ENCODE measurements around the gene SMAP2.

The SMAP2 gene

DNA sequence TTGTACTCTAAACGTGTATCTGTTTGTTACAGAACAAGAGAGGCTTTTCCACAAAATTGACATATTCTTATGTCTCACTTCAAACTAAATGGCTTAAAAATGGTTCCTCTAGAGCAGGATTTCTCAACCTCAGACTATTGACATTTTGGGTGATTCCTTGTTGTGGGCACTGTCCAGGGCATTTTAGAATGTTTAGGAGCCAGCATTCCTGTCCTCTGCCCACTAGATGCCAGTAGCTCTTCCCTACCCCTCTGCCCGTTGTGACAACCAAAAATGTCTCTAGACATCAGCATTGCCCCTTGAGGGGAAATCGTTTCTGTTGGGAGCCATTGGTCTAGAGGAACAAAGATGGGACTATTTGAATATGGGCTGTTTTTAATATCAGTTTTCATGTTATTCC lies 17.3 kb downstream of the SMAP2 start:
- no peak for DNase-seq (ENCODE audit: low read depth)

DNA sequence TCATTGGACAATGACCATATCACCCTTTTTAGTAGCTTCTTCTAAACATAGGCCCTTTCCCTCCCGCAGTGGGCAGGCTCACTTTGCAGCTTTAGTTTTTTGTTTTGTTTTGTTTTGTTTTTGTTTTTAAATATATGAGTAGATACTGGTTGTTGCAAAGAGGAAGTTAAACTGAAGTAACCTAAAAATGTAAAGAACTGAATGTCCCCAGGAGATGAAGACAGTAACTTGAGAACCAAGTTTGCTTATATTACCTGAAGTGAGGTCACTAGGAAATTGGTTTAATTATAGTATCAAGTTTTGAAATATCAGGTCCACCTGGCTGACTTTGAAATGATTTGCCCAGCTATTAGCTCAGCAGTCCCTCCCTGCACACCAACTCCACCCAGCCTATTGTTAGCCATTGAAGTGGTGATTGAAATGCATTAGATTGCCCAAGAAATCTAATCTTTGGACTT lies 18.2 kb downstream of the SMAP2 start:
- DNase-seq (ENCODE audit: low read depth) = no peak

DNA sequence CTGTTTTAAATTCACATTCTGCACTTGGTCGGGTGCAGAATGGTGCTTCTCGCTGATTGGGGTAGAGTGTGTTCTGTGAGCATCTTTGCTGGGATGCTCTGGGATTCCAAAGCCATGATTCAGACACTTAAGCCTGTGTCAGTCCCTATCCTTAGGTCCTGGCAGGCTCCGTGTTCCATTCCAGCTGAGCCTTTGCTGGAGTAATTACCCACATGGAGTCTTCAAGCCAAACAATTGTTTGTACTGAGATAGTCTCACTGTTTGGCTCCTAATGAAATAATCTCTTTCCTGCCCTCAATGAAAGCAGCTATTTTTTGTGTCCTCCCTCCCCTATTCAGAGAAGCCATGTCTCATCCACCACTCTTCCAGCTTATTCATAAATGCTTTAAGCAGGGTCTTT lies 18.7 kb downstream of the SMAP2 start:
- DNase-seq (ENCODE audit: low read depth) = no peak

DNA sequence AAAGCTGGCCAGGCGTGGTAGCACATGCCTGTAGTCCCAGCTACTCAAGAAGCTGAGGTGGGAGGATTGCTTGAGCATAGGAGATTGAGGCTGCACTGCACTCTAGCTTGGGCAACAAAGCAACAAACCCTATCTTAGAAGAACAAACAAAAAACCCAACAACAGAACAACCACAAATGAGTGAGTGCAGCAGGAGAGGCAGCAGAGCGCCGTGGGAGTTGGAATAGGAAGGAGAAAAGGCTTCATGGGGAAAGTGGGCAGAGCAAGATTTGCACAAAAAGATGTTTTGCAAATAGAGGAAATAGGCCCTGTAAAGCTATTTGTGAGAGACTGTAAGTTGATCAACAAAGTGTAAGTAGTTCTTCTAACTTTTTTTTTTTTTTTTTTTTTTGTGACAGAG lies 19.6 kb downstream of the SMAP2 start:
- DNase-seq (ENCODE audit: low read depth) = no peak

DNA sequence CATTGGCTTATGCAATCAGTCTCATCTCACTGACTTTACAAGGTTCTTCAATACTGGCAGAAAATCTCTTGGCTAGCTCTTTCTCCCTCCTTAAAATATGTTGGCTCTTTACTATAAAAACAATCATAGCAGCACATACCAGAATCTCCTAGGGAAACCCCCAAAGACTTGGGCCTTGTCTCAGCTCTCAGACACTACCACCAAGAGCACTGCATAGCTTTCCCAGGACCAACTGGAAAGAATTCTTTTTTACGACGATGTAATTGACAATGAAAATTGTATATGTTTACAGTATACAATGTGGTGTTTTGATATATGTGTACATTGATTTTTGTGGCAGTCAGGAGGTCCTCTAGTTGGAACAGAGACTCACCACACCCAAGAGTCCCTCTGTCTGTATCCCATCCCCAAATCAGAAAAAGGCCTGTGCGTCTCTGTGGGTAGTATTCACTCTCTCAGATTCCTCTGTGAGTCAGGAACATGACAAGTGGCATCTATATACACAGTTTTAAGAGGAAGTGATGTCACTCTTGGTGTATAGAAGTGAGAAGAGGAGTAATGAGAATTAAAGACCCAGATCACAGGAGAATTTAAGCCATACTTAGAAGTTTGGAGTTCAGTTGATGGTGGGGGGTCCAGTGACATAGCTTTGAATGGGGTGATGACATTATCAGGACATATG lies 21.1 kb downstream of the SMAP2 start:
- DNase-seq (ENCODE audit: low read depth) = no peak

DNA sequence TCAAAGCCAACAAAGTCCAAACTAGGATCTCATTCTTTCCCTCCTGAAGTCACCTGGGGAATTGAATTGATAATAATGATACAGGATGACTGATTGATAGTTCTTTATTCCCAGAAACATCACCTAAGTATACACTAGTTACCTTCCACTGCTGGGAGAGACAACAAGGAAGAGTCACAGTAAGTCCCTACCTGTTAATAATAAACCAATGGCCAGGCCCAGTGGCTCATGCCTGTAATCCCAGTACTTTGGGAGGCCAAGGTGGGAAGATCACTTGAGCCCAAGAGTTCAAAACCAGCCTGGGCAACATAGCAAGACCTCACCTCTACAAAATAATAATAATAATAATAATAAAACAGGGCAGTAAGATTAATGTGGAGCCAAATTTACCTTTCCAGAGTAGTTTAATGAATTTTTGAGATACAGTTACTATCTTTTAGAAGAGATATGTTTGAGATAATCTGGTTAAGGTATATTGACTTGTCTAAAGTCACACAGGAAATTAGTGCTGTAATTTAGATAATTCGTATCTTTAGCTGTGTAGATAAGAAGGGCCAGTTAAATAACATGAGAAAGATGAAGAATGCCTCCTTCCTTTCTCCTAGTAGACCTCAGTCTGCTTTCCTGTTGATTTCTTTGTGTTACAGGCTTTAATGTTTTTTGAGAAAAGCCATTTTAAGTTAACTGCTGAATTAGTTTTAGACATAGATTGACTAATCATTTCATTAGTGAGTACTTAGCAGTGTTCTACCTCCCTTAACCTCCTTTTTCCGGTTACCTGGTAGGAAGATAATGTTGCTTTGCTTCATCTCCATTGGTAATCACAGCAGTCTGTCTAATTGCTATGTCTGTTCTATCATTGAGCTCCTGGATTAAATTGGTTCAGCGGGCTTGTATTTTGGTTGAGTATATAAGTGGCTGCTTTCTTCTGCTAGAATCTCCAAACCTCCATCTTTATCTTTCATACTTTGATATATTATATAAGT lies 22.0 kb downstream of the SMAP2 start:
- no peak for DNase-seq (ENCODE audit: low read depth)

DNA sequence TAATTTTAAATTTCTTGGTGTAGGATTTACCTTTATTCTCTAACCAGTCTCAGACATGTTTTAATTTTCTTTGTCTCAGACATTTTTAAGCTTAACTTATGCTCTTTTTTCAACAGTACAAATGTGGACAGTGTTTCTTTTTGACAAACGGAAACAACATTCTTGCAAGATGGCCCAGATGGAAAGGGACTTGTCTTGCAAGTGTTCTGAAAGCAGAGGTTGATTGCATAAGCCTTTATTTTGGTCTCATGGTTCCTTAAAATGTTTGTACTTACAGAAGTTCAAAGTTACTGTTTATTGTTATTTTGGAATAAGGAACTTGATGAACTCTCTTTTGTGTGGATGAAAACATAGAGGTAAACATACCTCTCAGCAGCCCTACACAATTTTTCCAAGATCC lies 22.9 kb downstream of the SMAP2 start:
- DNase-seq (ENCODE audit: low read depth) = no peak

DNA sequence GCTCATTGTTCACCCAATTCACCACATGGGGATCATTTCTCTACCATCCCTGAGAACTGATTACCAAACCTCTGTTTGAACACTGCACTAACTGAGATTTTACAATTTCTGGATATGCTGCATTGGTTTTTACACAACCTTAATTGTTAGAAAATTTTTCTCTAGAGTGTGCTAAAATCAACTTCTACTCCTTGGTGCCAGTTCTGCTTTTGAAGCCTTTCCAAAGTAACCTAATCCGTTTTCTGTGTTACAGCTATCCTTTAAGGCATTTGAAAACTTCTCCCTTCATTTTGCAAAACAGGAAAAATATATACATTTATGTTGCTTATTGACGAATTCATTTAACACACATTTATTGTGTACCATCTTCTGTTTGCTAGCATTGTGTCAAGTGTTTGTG lies 23.7 kb downstream of the SMAP2 start:
- no peak for DNase-seq (ENCODE audit: low read depth)

DNA sequence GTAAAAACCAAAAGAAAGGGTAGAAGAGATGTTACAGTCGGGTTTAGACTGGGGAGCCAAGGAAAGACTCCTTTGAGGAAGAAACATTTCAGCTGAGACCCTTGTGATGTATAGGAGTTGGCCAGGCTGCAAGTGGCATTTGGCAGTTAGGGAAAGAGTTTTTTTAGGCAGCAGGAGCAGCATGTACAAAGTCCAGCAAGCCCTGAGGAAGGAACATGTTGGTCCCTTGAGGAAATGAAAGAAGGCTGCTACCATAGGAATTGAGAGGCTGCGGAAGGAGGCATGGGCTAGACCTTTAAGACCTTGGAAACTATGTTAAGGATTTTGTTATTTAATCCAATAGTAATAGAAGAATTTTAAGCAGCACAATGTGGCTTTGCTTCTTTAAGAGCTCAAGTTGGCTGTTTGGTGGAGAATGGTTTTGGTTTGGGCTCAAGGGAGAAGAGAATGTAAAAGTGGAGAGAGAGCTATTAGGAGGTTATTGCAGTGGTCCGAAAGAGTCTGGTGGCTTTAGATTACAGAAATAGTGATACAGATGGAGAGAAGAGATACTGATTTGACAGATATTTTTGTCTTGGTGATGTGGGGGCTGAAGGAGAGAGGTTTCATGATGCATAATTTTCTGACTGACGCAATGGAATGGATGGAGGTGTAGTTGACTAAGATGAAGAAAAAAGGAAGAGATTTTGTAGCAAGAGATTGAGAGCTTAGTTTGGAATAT lies 26.6 kb downstream of the SMAP2 start:
- DNase-seq (ENCODE audit: low read depth) = no peak

DNA sequence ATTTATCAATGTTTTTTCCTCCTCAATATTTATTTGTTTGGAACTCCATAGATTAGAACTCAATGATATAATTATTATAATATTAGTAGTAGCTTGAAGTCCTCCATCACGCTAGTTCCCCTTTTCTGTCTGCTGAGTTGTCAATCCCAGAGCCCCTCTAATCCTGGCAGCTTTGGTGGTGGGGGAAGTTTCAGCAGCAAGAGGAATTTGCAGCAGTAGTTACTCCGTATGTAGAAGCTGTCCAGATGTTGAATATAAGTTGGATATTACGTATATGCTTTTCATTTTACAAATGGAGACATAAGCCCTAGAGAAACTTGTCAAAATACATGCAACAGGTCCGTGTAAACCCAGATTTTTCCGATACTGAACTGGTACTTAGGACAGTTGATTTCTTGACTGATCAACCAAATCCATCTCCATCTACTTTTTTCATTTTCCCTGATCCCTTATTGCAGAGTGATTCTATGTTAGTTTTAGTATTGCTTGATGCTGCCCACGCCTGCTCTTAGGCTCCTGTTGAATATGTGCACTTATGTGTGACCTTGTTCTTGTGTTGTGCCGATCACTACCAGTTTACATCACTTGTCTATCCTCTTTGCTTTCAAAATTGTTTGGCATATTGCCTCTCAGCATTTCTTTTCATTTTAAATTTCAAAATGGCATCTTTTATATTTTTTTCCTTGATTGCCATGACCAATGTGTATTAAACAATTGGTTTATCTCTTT lies 28.1 kb downstream of the SMAP2 start:
- no peak for DNase-seq (ENCODE audit: low read depth)

DNA sequence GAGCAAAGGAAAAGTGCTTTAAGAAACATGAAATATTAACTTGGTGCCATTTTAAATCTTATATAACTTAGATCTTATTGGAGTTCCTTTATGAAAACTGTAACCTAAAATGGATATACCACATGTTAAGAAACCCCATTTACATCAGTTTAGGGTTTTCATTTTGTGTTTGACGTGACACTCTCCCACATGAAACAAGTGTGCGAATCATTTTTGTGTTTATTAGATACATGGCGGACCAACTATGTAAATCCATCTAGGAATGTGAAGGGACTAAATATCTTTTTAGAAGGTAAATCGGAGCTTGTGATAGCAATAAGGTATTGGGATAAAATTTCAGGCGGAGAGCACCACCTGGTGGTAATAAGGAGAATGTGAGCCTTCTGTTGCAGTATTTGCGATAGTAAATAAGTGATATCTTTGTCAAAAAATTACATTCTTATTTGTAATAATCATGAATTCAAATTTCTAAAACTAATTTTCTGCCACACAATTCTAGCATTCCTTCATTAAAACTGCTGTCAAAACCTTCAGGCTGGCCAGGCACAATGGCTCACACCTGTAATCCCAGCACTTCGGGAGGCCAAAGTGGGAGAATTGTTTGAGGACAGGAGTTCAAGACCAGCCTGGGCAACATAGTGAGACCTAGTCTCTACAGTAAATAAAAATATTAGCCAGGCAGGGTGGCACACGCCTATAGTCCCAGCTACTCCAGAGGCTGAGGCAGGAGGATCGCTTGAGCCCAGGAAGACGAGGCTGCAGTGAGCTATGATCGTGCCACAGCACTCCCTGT lies 31.3 kb downstream of the SMAP2 start:
- peak; percentile 42 for DNase-seq (ENCODE audit: low read depth)

DNA sequence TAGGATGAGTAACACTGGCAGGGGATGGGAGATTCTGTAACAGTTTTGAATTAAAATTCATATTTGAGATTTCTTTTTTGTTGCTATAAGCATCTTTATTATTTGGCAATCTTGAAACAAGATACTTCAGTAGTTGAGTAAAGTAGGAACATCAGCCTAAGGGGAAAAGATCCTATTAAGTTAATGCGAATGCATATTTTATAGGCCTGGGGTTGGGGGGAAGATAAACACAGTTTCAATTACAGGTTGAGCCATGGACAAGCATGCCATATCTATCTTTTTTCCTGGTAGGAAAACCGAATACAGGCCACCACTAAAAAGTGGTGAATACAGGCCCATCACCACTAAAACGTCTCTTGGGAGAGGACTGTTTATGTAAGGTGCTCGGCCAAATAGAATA lies 32.3 kb downstream of the SMAP2 start:
- no peak for DNase-seq (ENCODE audit: low read depth)

DNA sequence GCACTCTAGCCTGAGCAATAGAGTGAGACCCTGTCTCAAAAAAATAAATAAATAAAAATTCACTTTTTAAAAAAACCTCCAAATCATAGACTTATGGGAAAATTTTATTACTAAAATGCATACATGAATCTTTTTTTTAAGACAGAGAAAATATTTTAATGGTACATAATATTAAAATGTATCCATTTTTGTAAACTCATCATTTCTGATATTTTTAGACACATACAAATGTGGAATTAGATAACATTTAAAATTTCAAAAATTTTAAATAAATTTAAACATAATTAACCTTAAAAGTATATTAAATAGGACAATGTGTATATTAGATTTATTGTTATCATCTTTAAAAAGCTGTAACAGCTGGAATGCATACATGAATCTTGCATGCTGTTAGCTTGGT lies 33.9 kb downstream of the SMAP2 start:
- DNase-seq (ENCODE audit: low read depth) = no peak

DNA sequence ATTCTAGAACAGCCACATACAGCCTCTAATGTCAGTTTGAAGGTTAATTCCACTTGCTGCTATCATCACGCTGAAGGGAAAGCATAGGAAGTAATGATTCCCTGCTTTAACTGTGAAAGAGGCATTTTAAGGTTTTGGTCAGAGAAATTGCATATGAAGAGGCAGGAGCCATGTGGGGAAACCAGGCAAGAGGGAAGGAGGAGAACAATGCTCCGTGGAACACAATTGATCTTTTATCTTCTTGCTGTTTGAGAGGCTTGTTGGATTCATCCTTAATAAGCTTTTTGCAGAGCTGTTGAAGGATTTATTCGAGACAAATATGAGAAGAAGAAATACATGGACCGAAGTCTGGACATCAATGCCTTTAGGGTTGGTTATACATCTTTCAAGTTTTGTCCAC lies 35.9 kb downstream of the SMAP2 start:
- DNase-seq (ENCODE audit: low read depth) = no peak

DNA sequence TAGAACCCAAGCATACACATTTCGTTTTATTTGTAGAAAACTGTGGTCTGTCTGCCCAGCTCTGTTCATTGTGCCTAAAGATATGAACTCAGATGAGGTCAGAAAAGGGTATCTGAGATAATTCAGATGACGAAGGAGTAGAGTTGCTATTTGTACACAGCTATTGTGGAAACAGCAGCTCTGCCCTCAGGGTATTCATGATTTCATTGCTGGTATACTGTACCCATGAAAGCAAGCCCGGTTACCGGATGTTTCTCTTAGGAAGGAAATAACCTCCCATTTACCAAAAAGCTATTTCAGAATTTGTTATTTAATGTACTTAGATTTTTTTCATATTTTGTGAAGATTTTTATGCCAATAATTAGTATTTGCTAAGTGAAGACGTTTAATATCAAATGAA lies 37.8 kb downstream of the SMAP2 start:
- no peak for DNase-seq (ENCODE audit: low read depth)

DNA sequence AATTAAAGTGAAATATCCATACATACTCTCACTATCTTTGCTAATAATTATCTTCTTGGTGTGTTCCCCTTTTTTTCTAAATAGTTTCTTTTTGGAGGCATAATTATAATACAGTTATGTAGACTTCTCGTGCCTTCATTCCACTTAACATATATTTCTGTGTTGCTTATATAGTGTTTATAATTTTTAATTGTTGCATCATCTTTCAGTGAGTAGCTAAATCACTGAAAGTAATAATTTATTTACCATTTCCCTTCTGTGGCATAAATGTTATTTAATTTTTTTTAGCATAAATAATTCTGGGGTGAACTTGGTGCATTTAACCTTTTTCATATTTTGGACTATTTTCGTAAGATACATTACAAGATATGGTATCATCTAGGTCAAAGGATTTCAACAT lies 38.3 kb downstream of the SMAP2 start:
- DNase-seq (ENCODE audit: low read depth) = no peak

DNA sequence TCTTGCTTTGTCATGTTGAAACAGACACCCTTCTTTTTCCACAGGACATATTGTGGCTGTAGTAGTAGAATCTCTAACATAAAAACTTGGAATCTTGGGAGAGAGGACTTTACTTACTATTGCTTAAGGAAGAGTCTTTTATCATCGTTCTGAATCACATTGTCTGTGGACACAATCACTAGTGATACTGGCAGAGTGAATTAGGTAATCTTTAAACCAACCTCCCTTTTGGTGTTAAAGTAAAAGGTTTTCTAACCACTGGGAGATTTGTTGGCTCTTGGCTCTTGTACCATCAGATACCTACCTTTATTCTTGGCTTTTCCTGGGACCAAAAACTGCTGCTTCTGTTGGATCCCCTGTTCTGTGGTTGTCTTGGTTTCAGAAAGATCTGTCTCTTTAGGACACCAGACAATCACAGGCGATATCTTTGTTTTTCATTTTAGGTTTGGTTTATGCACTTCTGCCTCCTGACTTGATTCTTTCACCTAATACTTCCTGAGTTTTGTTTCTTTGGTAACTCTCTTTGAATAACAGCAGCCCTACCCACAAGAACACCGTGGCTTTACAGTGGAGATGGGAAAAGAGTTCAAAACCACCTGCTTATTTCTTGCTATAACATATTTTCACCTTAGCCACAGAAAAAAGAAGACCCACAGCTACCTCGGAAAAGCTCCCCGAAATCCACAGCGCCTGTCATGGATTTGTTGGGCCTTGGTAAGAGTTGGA lies 40.2 kb downstream of the SMAP2 start:
- DNase-seq (ENCODE audit: low read depth) = no peak

DNA sequence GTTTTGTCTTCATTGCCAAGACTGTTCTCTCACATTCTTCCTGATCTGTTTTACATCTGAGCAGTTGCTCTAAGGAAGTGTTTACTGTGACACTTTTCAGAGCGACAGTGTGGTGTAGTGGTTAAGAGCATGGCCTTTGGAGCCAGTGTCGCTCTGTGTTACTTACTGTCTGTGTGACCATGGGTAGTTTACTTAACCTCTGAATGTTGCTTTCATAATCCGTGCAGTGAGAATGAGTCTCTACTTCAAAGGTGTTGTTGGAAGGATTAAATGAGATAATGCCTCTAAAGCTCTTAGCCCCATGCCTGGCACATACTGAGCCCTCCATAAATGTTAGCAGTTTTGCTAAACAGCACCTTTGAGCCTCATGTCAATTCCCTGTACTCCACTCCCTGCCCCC lies 40.8 kb downstream of the SMAP2 start:
- DNase-seq (ENCODE audit: low read depth) = no peak

DNA sequence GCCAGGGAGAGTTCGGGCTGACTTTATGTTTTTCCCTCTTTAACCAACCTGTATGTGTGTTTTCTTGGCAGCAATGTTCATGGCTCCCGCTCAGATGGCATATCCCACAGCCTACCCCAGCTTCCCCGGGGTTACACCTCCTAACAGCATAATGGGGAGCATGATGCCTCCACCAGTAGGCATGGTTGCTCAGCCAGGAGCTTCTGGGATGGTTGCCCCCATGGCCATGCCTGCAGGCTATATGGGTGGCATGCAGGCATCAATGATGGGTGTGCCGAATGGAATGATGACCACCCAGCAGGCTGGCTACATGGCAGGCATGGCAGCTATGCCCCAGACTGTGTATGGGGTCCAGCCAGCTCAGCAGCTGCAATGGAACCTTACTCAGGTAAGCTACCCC lies 43.2 kb downstream of the SMAP2 start:
- DNase-seq (ENCODE audit: low read depth) = no peak
